SH-SY5Y (cell line): ENCODE measurements around the gene SNX3.

Experiments
- GATA2 ChIP-seq: IDR thresholded peaks from 2 replicates; pipeline ENCODE4 v1.6.1; 2011; ENCODE audit warnings: mild to moderate bottlenecking, low read depth, low read length
- GATA3 ChIP-seq: IDR thresholded peaks from 2 replicates; pipeline ENCODE4 v1.6.1; 2011; ENCODE audit warnings: low read depth, mild to moderate bottlenecking, low read length, moderate library complexity

SNX3 gene

DNA sequence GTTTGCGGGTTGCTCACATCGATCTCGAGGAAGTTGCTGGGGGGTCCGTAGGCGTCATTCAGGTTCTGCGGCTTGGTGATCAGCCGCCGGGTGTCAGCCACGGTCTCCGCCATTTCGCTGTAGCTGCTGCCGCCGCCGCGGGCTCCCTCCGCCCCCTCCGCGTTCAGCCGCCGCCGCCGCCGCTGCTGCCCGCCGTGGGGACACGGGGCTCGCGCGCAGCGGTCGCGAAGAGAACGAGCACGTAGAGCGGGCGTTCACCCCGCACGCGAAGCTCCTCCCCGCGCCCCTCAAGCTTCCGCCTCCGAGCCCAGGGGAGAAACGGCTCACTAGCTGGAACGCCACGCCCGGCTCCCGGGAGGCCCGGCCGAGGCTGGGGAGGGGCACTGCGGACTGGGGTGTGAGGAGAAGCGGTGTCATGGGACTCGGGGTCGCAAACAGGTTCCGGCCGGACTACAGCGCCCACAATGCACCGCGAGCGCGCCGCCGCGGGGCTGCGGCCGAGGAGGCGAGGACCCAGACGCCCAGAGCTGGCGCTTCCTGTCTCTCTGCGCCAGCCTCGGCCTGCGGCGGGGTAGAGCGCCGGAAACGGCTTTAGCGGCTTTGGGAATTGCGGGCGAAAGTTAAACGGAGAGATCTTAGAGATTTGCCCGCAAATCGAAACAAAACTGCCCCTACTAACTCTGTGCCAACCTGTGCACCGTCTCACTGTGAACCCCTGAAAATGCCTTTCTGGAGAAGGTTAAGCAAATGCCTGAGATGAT lies at the start of gene SNX3:
Gene SNX3, minus strand, starts transcription at position 232 of the 761 bp plus-strand sequence. Its CDS starts 119 bp downstream, at position 113.
- TF ChIP-seq GATA3 (peak; percentile 26; the same call in 1 of the 2 replicates), GATA2 (peak; percentile 87)

DNA sequence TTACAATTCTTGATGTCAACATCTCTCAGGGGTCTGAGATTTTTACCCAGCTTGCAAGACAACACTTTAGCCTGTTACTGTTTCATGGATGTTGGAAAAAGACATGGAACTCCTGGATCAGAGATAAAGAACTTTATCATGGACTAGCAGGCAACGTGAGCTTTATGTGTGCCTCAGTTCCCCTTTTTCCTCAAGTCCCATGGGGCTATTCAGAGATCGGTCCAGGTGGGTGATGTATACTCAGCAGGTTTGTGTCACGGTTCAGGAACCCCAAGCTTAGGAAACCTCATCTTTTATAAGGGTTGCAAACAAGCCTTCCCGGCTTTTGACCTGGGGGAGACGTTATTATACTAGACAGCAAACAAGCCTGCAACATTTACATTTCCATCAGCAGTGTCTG lies 49.0 kb upstream of the SNX3 start:
- TF ChIP-seq GATA2 (no peak), GATA3 (no peak)

DNA sequence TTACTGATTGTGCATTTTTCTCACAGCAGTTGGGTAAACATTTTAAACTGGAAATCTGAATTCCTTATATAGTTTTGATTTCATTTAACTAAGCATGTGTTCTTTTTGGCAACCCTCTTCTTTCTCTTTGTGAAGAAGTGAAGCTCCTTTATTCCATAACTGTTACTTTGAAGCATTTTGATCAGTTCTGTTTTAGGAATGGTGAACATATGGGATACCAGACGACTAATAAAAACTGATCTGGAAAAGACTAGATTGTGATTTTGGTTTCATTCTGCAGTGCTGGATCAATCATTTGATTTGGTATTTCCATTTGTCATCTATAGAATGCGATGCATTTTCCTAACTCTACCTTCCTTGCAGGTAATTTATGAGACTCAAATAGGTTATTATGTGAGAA lies 43.8 kb upstream of the SNX3 start:
- TF ChIP-seq GATA2, result no peak
- no peak for TF ChIP-seq GATA3

DNA sequence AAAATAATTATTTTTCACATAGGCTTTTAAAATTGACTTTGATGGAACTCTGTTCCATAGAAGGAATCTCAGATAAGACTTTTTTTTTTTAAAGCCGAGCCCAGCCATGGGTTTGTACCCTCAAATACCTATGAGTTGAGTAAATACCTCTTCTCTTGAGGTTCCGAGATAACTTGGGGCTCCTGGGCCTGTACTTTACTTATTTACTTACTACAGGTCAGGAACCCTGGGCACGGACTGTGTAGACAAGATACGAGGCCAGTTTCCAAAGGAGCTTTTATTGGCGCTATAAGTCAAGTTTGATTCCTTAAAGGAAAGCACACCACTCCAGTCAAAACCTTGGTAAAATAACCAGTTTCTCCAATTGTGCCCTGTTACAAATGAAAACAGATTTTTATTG lies 41.5 kb upstream of the SNX3 start:
- TF ChIP-seq GATA3 (no peak), GATA2 (no peak)

DNA sequence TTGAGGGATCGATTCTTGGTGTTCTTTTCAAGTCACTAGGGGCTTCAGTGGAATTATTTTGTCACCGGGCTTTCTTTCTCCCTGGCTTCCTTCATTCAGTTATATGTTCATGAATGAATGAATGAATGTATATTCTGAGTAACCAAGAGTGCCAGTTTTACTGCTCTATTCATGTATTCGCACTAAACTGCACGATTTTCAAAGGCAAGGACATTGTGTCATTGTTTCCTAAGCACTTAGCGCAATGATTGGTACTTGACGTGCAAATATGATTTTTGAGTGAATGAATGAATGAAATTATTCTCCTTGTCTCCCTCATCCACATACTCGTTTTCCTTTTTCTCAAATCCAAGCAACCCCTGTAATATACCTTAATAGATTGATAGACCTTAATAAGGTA lies 34.8 kb upstream of the SNX3 start:
- no peak for TF ChIP-seq GATA2
- TF ChIP-seq GATA3, result no peak

DNA sequence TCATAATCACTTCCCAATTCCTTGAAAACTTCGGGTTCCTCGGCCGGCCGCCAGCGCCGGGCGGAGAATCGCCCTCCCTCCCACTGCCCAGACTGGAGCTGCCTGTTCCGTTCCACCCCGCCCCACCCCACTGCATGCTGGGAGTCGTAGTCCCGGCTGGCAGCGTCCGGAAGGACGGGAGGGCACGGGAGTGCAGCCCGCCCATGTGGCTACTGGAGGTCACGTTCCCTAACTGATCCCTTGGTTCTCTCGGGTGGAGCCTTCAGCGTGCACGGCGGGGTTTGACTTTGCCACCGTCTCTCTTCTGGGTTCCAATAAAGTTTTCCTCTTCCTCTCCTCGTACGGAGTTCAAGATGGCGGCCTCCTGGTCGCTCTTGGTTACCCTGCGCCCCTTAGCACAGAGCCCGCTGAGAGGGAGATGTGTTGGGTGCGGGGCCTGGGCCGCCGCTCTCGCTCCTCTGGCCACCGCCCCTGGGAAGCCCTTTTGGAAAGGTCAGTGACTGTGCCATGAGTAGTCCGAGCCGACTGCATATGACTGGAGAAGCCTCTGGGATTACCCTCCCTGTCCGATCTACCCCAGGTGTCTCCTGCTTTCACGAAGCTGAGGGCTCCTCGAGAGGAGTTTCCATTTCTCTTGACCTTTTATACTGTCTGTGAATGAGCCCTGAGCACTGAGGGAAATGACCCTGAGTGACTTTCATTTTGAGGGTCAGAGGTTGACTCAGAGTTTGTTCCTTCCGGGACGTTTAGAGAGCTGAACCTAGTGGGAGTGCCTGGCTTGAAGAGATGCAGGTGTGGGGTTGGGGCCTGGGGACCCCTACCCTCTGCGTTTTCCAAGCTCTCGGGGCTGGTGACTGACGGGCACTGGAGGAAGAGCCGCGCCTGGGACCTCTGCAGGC lies 34.1 kb upstream of the SNX3 start, which contains the start of gene AFG1L:
Gene AFG1L, plus strand, starts transcription at position 328 of the 899 bp plus-strand sequence. Its CDS starts 26 bp downstream, at position 354.
- no peak for TF ChIP-seq GATA3
- no peak for TF ChIP-seq GATA2

DNA sequence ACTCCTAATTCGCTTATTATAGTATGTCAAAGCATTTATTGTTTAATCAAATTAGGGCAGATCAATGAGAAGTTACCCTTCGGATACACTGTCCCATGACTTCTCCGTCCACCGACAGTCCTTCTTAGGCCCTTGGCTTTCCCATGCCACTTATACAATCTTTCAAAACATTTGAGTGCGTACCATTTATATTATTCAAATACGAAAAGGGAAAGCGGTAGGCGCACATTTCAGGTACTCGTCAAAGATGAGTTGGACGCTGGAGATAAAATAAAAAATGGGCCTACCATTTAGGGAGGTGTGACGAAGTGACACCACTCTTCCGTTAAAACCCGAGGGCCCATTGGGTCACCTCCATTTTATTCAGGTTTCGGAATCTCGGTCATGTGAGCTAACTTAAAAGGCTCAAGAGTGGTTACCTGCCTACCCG lies 33.5 kb upstream of the SNX3 start:
- no peak for TF ChIP-seq GATA2
- no peak for TF ChIP-seq GATA3

DNA sequence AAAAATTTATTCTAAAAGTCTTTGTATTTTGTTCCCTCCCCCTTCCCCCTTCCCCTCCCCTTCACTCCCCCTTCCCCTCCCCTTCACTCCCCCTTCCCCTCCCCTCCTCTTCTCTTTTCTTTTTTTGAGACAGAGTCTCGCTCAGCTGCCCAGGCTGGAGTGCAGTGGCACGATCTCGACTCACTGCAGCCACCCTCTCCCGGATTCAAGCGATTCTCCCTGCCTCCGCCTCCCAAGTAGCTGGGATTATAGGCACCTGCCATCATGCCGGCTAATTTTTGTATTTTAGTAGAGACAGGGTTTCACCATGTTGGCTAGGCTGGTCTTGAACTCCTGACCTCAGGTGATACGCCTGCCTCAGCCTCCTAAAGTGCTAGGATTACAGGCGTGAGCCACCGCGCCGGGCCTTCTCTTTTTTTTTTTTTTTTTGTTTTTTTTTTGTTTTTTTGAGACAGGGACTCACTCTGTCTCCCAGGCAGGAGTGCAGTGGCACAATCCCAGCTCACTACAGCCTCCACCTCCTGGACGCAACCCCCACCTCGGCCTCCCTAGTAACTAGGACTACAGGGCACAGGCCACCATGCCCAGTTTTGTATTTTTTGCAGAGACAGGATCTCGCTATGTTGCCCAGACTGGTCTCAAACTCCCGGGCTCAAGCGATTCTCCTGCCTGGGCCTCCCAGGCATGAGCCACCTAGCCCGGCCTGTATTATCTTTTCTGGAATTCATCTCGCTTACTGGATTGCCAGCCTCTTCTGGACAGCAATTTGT lies 32.9 kb upstream of the SNX3 start:
- no peak for TF ChIP-seq GATA3
- no peak for TF ChIP-seq GATA2

DNA sequence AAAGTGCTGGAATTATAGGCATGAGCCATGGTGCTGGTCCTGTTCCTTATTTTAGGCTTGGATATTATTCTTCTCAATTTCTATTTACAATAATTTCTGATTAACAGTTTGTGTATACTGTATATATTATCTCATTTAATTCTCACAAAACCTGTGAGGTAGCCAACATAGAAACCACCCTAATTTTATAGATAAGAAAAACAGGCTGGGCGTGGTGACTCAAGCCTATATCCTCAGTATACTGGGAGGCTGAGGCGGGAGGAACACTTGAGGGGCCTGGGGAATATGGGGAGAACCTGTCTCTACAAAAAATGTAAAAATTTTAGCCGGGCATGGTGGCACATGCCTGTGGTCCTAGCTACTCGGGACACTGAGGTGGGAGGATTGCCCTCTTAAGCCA lies 30.3 kb upstream of the SNX3 start:
- TF ChIP-seq GATA3 (no peak), GATA2 (no peak)

DNA sequence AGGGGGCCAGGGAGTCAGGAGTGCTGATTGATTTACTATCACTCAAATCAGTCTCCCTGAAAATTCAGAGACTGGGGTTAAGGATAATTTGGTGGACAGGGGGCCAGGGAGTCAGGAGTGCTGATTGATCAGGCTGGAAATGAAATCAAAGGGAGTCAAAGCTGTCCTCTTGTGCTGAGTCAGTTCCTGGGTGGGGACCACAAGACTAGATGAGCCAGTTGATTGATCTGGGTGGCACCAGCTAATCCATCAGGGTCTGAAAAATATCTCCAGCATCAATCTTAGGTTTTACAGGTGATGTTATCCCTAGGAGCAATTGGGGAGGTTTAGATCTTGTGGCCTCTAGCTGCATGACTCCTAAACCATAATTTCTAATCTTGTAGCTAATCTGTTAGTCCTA lies 27.9 kb upstream of the SNX3 start:
- no peak for TF ChIP-seq GATA2
- TF ChIP-seq GATA3, result no peak

DNA sequence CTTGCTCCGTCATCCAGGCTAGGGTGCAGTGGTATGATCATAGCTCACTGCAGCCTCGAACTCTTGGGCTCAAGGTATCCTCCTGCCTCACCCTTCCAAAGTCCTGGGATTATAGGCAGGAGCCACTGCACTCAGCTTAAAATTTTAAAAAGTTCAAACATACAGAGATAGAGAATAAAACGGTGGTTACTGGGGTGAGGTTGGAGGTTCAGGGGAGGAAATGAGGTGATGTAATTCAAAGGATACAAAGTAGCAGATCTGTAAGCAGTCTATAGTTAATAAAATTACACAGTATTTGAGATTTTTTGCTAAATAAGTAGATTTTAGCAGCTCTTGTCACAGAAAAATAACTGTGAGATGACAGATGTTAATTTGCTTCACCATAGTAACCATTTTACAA lies 26.5 kb upstream of the SNX3 start:
- TF ChIP-seq GATA3 (no peak), GATA2 (no peak)

DNA sequence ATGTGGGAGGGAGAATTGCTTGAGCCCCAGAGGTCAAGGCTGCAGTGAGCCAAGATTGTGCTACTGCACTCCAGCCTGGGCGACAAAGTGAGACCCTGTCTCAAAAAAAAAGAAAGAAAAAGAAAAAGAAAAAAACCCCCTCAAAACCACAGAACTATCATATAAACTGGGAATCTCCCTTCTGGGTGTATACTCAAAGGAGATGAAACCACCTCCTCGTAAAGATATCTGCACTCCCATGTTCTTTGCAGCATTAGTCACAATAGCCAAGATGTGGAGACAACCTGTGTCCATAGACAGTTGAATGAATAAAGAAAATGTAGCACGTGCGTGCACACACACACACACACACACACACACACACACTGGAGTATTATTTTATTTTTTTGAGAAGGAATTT lies 25.5 kb upstream of the SNX3 start:
- TF ChIP-seq GATA2 (no peak), GATA3 (no peak)

DNA sequence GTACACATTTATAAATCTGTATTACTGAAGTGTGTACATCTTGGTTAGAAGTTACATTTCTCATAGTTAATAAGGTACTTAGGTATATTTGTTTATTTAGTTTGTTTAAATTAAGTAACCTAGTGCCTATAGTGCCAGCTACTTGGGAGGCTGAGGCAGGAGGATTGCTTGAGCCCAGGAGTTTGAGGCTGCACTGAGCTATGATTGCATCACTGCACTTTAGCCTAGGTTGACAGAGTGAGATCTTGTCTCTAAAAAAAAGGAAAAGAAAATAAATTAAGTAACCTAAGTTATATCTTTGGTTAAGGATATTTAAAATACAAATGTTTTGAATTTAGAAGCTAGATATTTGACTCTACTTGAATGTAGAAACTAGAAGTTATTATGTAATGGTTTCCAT lies 24.5 kb upstream of the SNX3 start:
- TF ChIP-seq GATA3, result no peak
- TF ChIP-seq GATA2, result no peak

DNA sequence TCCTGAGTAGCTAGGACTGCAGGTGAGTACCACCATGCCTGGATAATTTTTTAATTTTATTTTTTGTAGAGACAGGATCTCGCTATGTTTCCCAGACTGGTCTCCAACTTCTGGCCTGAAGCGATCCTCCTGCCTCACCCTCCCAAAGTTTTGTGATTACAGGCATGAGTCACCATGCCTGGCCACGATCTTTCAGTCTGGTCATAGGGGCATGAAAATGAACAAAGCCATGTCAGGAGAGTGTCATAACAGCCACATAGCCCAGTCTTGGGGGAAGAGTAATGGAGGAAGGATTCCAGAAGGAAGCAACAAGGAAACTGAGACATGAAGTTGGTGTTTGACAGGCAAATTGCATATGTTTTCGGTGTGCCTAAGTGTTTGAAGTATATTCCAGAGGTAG lies 17.0 kb upstream of the SNX3 start:
- no peak for TF ChIP-seq GATA2
- no peak for TF ChIP-seq GATA3
